ENCODE measurements around the gene FNBP1. TPM values are rescaled to one million over a fixed set of nuclear protein-coding genes. Genes with fewer than 3 reads are reported as not detected.
A peak's percentile ranks its signal among the peaks of the same experiment; 100 is the strongest.
"Not testable (repeated sequence)": the region's sequence is repeated elsewhere in the genome, so short reads cannot be mapped to it uniquely, and the experiment has no call there.

FNBP1 gene
- total RNA-seq, 1 donor from 2014 or later, result 20.5 TPM

DNA sequence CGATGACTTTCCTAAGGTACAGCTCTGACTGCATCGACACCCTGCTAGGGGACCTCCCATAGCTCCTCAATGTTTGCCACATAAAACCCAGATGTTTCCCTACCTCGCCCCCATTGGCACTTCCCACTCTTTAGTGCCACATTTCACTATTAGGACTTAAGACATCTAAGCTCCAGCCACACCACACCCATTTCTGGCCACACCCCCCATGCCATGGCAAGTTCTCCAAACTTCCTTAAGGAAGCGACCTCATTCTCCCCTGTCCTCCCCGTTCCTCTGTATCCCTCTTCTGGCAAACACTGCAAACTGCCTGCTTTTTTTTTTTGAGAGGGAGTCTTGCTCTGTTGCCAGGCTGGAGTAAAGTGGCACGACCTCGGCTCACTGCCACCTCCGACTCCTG lies 144.8 kb downstream of the FNBP1 start:
- Histone ChIP-seq H3K4me3 (no peak overlapping the region), H3K27me3 (ENCODE audit: low read depth) (no peaks in the 10 kb centered on the region), H3K27ac (replicated peaks) (no peak overlapping the region), H3K36me3 (peaks cover 62% of the 10 kb centered on the region), H3K4me1 (peaks cover 8% of the 10 kb centered on the region), H3K9me3 (replicated peaks) (no peaks in the 10 kb centered on the region)
- no peak for DNase-seq
- TF ChIP-seq, protein P1, sequence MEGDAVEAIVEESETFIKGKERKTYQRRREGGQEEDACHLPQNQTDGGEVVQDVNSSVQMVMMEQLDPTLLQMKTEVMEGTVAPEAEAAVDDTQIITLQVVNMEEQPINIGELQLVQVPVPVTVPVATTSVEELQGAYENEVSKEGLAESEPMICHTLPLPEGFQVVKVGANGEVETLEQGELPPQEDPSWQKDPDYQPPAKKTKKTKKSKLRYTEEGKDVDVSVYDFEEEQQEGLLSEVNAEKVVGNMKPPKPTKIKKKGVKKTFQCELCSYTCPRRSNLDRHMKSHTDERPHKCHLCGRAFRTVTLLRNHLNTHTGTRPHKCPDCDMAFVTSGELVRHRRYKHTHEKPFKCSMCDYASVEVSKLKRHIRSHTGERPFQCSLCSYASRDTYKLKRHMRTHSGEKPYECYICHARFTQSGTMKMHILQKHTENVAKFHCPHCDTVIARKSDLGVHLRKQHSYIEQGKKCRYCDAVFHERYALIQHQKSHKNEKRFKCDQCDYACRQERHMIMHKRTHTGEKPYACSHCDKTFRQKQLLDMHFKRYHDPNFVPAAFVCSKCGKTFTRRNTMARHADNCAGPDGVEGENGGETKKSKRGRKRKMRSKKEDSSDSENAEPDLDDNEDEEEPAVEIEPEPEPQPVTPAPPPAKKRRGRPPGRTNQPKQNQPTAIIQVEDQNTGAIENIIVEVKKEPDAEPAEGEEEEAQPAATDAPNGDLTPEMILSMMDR (IDR thresholded peaks at IDR 0.05; ENCODE audit: borderline replicate concordance), result no peak
- intact Hi-C loops (cut with micrococcal nuclease), result no loop called here

DNA sequence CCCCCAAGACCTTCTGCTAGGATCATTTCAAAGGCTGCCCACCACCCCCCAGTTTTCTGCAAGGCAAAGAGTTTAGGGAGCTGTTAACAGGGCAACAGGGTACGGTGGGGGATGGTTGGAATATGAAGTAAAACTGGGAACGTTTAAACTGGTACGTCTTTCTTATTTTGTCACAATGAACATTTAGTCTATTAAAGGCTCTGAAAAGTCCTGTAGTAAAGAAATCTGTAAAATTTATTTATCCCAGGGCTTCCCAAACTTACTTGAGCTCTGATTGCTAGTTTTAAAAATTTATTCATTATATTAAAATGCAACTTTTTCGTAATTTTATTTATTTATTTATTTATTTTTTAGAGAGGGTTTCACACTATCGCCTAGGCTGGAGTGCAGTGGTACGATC lies 145.7 kb downstream of the FNBP1 start:
- Histone ChIP-seq H3K27me3 (ENCODE audit: low read depth) (no peaks in the 10 kb centered on the region), H3K9me3 (replicated peaks) (no peaks in the 10 kb centered on the region), H3K27ac (replicated peaks) (no peak overlapping the region), H3K4me1 (peaks cover 8% of the 10 kb centered on the region), H3K4me3 (no peak overlapping the region), H3K36me3 (peaks cover 53% of the 10 kb centered on the region)
- DNase-seq, result no peak
- TF ChIP-seq, protein P1 (IDR thresholded peaks at IDR 0.05; ENCODE audit: borderline replicate concordance), result no peak
- intact Hi-C loops (cut with micrococcal nuclease), result no loop called here

DNA sequence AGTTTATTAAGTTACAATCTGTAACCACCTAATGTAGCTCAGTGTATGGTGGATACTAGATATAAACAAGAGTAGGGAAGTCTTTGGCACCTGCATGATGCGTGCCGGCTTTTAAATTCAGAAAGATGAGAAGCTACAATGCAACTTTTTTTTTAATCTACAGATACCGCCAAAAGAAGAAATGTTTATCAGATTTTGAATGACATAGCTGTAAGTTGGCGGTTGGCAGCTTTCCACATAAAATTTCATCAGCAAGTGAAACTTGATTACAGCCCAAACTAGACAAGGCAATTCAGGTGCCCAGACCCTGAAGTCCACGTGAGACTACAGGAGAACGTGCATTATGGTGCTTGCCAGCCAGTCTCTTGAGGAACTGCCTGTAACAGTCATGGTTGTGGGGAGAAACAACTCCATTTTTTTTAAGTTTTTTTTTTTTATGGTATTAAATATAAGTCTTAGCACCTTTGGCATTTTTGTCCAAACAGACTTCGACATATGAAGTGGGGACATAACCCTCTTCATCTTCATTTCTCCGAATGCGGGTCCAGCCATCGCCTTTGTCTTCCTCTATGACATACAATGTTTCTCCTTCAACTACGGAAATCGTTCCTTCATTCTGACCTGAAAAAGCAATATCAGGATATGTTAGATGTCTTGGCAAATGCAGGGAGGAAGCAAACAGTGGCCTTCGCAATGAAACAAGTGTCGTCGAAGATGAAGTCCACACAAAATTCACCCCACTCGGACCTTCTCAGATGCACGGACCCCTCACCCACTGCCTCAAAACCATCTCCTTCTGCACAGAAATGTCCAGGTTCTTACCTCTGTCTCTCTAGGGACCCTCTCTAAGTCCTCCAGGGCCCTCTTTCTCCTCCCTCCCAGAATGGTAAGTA lies 147.4 kb downstream of the FNBP1 start:
- Histone ChIP-seq H3K36me3 (peaks cover 41% of the 10 kb centered on the region), H3K27me3 (ENCODE audit: low read depth) (no peaks in the 10 kb centered on the region), H3K4me3 (no peak overlapping the region), H3K4me1 (peaks cover 8% of the 10 kb centered on the region), H3K9me3 (replicated peaks) (no peaks in the 10 kb centered on the region), H3K27ac (replicated peaks) (no peak overlapping the region)
- intact Hi-C loops (cut with micrococcal nuclease), result no loop called here
- DNase-seq, result no peak
- TF ChIP-seq, protein P1 (IDR thresholded peaks at IDR 0.05; ENCODE audit: borderline replicate concordance), result no peak

DNA sequence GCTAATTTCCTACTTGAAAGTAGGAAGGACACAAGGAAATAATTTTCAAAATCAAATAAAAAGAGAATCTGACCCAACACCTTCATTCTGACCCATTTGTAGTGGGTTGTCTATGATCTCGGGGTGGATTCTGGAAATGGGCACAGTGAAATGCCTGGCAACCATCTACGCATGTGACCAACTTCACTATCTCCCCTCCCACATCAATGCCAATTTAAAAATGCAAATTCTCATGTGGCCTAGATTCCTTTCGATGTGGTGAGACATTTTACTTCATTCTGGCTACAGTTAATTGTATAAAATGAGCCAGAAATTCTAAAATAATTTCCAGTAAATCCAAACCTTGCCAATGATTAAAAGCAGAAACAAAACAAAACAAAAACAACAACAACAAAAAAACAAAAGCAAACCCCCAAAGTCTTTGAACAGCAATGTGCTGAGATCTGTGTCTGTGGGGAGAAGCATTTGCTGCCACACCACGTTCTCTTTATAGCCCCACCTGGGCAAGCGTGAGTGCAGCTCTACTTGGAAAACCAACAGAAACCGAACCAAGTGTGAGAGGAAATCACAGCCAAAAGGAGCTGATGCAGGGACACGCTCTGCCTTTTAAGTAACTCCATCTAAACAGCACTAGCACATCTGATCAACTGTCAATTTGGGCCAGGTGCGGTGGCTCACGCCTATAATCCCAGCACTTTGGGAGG lies 148.7 kb downstream of the FNBP1 start:
- intact Hi-C loops (cut with micrococcal nuclease), result no loop called here
- H3K4me1 ChIP-seq, result peaks cover 12% of the 10 kb centered on the region
- no peak for DNase-seq
- H3K27me3 ChIP-seq (ENCODE audit: low read depth), result no peaks in the 10 kb centered on the region
- no peak overlapping the region for H3K4me3 ChIP-seq
- peaks cover 38% of the 10 kb centered on the region for H3K36me3 ChIP-seq
- H3K27ac ChIP-seq (replicated peaks), result no peak overlapping the region
- no peaks in the 10 kb centered on the region for H3K9me3 ChIP-seq (replicated peaks)
- TF ChIP-seq, protein P1 (IDR thresholded peaks at IDR 0.05; ENCODE audit: borderline replicate concordance), result no peak

DNA sequence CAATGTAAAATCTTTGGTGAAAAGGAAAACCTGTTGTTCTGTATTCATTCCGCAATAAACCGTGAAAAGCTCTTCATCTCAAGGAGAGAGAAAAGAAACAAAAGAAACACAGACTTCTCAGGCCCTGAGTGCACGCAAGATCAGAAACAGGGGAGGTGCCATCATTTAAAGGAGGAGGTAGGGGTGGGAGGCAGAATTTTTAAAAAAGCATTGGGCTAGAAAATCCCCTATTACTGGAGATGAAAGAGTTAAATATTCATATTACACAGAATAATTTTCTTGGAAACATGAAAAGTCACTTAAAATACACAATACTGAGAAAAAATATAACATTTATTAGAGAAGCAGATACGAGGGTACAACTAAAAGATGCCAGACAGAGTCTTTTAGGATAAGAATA lies 151.4 kb downstream of the FNBP1 start:
- H3K36me3 ChIP-seq, result peaks cover 31% of the 10 kb centered on the region
- peak overlapping the region; percentile 19 for H3K27ac ChIP-seq (replicated peaks)
- H3K4me3 ChIP-seq, result no peak overlapping the region
- DNase-seq, result no peak
- intact Hi-C loops (cut with micrococcal nuclease), result no loop called here
- no peaks in the 10 kb centered on the region for H3K27me3 ChIP-seq (ENCODE audit: low read depth)
- H3K9me3 ChIP-seq (replicated peaks), result no peaks in the 10 kb centered on the region
- TF ChIP-seq, protein P1 (IDR thresholded peaks at IDR 0.05; ENCODE audit: borderline replicate concordance), result no peak
- H3K4me1 ChIP-seq, result peaks cover 28% of the 10 kb centered on the region

DNA sequence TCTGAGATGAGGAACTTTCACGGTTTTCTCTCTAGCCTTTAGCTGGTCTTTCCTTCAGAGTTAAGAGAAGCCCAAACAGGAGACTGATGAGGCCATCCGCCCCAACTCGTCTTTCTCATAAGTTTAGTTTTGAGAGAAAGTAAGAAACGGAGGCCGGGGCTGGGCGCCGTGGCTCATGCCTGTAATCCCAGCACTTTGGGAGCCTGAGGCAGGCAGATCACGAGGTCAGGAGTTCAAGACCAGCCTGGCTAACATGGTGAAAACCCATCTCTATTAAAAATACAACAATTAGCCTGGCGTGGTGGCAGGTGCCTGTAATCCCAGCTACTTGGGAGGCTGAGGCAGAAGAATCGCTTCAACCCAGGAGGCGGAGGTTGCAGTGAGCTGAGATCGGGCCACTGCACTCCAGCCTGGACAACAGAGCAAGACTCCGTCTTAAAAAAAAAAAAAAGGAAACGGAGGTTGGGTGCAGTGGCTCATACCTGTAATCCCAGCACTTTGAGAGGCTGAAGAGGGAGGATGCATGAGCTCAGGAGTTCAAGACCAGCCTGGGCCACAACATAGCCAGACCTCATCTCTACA lies 152.2 kb downstream of the FNBP1 start:
- peaks cover 23% of the 10 kb centered on the region for H3K36me3 ChIP-seq

More for the DNA sequence above, 152.2 kb downstream of the FNBP1 start:
- H3K9me3 ChIP-seq (replicated peaks); intact Hi-C loops (cut with micrococcal nuclease); H3K27me3 ChIP-seq (ENCODE audit: low read depth); DNase-seq: not testable (repeated sequence)
- H3K4me1 ChIP-seq, result peaks cover 35% of the 10 kb centered on the region
- peak overlapping the region; percentile 17 for H3K4me3 ChIP-seq
- peak overlapping the region; percentile 92 for H3K27ac ChIP-seq (replicated peaks)
